ENCODE results near the gene IL17RB.

The IL17RB gene

DNA sequence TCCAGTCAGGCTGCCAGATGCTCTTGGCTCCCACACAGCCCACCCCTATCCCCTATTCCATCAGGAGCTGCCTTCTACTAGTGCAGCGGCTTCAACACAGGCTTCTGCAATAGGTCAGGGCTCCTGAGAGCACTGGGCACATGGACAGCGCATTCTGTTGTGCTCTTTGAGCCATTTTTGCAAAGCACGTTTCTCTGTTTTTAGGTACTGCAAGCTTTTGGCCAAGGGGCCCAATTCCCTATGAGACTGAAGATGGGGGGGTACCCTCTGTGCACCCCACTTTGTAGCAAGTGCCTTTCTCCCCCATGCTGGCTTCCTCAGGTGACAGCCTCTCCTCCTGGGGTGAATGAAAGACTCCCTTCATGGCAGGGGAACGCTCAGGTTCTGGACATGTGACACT lies 31.3 kb upstream of the IL17RB start:
- Histone ChIP-seq H3K27ac (ENCODE audit: low read length) (no peak overlapping the region), H3K9me3 (ENCODE audit: control insufficient read depth in 1 of 2, low read length in 2 of 2) (no peaks in the 10 kb centered on the region), H3K27me3 (ENCODE audit: low read depth, low read length) (no peaks in the 10 kb centered on the region), H3K4me3 (ENCODE audit: low read depth in 1 of 2, low read length in 2 of 2) (no peak overlapping the region), H3K4me1 (ENCODE audit: control insufficient read depth in 1 of 2, insufficient read depth in 2 of 2, low read length in 2 of 2) (no peaks in the 10 kb centered on the region), H3K36me3 (ENCODE audit: control insufficient read depth in 1 of 2, insufficient read depth in 2 of 2, low read length in 2 of 2) (no peaks in the 10 kb centered on the region)

GRCh38 chr3:53815651-53816050 lies 30.7 kb upstream of the IL17RB start:
- Histone ChIP-seq H3K36me3 (ENCODE audit: control insufficient read depth in 1 of 2, insufficient read depth in 2 of 2, low read length in 2 of 2) (no peaks in the 10 kb centered on the region), H3K27ac (ENCODE audit: low read length) (no peak overlapping the region), H3K27me3 (ENCODE audit: low read depth, low read length) (no peaks in the 10 kb centered on the region), H3K4me3 (ENCODE audit: low read depth in 1 of 2, low read length in 2 of 2) (no peak overlapping the region), H3K4me1 (ENCODE audit: control insufficient read depth in 1 of 2, insufficient read depth in 2 of 2, low read length in 2 of 2) (no peaks in the 10 kb centered on the region), H3K9me3 (ENCODE audit: control insufficient read depth in 1 of 2, low read length in 2 of 2) (no peaks in the 10 kb centered on the region)

DNA sequence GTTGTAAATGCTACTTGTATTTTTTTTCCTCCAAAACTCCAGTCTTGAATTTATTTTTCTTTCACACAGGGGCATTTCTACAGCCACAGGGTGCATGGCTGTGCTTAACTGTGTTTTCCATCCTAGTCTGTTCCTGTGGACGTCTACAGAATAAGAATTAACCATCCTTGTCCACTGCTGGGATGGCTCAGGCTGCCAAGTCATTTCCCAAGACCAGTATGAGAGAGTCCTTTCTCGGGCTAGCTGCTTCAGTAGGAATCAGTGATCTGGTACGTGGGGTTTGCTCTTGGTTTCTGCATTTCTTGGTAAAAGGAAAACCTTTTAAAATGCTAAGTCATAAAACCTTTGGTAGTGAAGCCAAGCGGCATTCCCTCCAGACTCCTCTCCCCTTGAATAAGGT lies 29.9 kb upstream of the IL17RB start:
- H3K27ac ChIP-seq (ENCODE audit: low read length): no peak overlapping the region
- H3K4me1 ChIP-seq (ENCODE audit: control insufficient read depth in 1 of 2, insufficient read depth in 2 of 2, low read length in 2 of 2): no peaks in the 10 kb centered on the region
- H3K27me3 ChIP-seq (ENCODE audit: low read depth, low read length): no peaks in the 10 kb centered on the region
- H3K4me3 ChIP-seq (ENCODE audit: low read depth in 1 of 2, low read length in 2 of 2): no peak overlapping the region
- no peaks in the 10 kb centered on the region for H3K36me3 ChIP-seq (ENCODE audit: control insufficient read depth in 1 of 2, insufficient read depth in 2 of 2, low read length in 2 of 2)
- H3K9me3 ChIP-seq (ENCODE audit: control insufficient read depth in 1 of 2, low read length in 2 of 2): no peaks in the 10 kb centered on the region

DNA sequence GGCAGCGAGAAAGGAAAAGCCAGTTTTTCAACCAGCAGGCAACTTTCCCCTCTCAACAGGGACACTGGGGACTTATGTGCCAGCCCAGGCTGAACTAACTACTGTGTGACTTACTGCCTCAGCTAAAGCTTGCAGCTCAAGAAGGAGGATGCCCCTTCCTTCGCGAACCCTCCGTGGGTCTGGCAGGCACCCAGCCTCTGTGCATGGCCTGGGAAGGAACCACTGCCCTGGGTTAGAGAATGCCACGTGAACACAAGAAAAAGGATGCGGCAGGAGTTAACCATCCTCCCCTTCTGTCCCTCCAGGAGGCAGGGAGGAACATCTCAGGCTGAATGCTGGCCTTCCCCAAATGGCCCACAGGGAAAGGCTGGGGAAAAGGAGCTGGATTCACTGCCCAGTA lies 29.2 kb upstream of the IL17RB start:
- Histone ChIP-seq H3K27me3 (ENCODE audit: low read depth, low read length) (no peaks in the 10 kb centered on the region), H3K4me3 (ENCODE audit: low read depth in 1 of 2, low read length in 2 of 2) (no peak overlapping the region), H3K4me1 (ENCODE audit: control insufficient read depth in 1 of 2, insufficient read depth in 2 of 2, low read length in 2 of 2) (no peaks in the 10 kb centered on the region), H3K27ac (ENCODE audit: low read length) (no peak overlapping the region), H3K36me3 (ENCODE audit: control insufficient read depth in 1 of 2, insufficient read depth in 2 of 2, low read length in 2 of 2) (no peaks in the 10 kb centered on the region), H3K9me3 (ENCODE audit: control insufficient read depth in 1 of 2, low read length in 2 of 2) (no peaks in the 10 kb centered on the region)

- H3K4me1 ChIP-seq (ENCODE audit: control insufficient read depth in 1 of 2, insufficient read depth in 2 of 2, low read length in 2 of 2): no peaks in the 10 kb centered on the region
- H3K9me3 ChIP-seq (ENCODE audit: control insufficient read depth in 1 of 2, low read length in 2 of 2): no peaks in the 10 kb centered on the region
- H3K27ac ChIP-seq (ENCODE audit: low read length): no peak overlapping the region
- H3K27me3 ChIP-seq (ENCODE audit: low read depth, low read length): no peaks in the 10 kb centered on the region
- H3K4me3 ChIP-seq (ENCODE audit: low read depth in 1 of 2, low read length in 2 of 2): no peak overlapping the region
- H3K36me3 ChIP-seq (ENCODE audit: control insufficient read depth in 1 of 2, insufficient read depth in 2 of 2, low read length in 2 of 2): no peaks in the 10 kb centered on the region
Observed at GRCh38 chr3:53817809-53818208, 28.6 kb upstream of the IL17RB start.

DNA sequence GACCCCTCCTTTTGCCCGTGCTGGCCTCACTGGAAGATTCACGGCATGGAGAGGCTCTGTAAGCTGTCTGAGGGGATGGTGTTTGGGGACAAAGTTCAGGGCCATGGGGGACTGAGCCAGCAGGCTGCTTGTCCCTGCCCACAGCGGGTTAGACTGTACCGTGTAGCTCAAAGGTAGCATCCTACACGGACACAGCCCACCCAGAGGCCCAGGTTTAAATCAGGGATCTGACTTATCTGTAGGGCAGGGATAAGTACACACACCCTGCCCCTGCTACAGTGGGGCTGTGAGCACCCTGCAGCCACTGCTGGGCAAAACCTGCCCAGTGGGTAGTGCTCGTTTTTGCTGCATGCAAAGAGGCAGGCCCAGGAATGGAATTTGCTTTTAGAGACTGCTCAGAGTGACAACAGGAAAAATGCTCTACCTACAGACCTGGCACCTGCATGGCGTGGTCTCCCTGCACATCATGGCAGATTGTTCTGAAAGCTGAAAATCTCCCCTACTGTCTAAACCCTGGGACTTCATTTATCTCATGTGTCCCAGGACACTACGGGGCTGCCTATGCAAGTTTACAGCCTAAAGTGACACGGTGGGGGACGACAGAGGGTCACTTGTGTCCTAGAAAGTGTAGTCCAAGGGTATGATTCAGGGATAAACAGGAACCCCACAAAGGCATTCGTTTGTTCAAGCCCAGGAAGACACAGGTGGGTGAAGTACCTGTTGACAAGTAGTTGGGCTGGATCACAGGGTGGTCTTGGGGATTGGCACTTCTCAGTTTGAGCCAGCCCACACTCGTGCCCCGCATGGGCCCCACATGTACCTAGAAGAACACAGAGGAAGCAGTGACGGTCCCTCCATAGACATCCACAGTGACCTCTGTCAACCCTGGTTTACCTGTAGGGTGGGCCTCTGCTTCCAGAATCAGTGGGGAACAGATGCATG lies 27.9 kb upstream of the IL17RB start:
- Histone ChIP-seq H3K9me3 (ENCODE audit: control insufficient read depth in 1 of 2, low read length in 2 of 2) (no peaks in the 10 kb centered on the region), H3K4me1 (ENCODE audit: control insufficient read depth in 1 of 2, insufficient read depth in 2 of 2, low read length in 2 of 2) (no peaks in the 10 kb centered on the region), H3K27ac (ENCODE audit: low read length) (no peak overlapping the region), H3K27me3 (ENCODE audit: low read depth, low read length) (no peaks in the 10 kb centered on the region), H3K4me3 (ENCODE audit: low read depth in 1 of 2, low read length in 2 of 2) (no peak overlapping the region), H3K36me3 (ENCODE audit: control insufficient read depth in 1 of 2, insufficient read depth in 2 of 2, low read length in 2 of 2) (no peaks in the 10 kb centered on the region)

DNA sequence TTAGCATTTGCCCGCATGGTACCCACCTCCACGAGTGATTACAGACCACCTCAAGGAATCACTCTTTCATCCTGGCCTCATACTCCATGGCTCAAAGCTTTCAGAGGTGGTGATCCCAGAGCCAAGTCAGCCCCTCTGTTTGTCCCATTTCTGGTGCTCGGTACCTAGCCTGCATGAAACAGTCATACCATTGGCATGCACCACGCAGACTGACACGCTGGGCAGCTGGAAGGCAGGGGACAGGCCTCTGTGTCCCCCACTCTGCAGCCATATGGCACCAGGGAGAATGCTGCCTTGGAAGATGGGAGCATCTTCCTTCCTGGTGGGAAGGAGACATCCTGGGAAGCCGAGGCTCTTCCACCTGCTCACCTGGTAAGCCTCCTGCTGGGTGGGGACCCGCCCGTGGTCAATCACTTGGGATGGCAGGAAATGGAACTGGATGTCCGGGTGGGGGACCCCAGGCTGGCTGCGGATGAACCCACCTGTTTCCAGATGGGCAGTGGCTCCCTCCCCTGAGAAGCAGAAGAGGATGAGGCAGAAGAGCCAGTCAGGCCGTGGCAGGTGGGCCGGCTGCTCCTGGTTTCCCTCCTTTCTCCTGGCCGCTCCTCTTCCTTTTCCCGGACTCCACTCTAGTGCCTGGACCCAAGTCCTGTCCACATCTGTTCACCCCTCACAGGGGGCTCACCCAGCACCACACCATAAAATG lies 27.1 kb upstream of the IL17RB start:
- no peak overlapping the region for H3K27ac ChIP-seq (ENCODE audit: low read length)
- no peaks in the 10 kb centered on the region for H3K9me3 ChIP-seq (ENCODE audit: control insufficient read depth in 1 of 2, low read length in 2 of 2)
- H3K4me3 ChIP-seq (ENCODE audit: low read depth in 1 of 2, low read length in 2 of 2): no peak overlapping the region
- H3K27me3 ChIP-seq (ENCODE audit: low read depth, low read length): no peaks in the 10 kb centered on the region
- no peaks in the 10 kb centered on the region for H3K36me3 ChIP-seq (ENCODE audit: control insufficient read depth in 1 of 2, insufficient read depth in 2 of 2, low read length in 2 of 2)
- no peaks in the 10 kb centered on the region for H3K4me1 ChIP-seq (ENCODE audit: control insufficient read depth in 1 of 2, insufficient read depth in 2 of 2, low read length in 2 of 2)

GRCh38 chr3:53820084-53820483 lies 26.3 kb upstream of the IL17RB start:
- Histone ChIP-seq H3K27me3 (ENCODE audit: low read depth, low read length) (no peaks in the 10 kb centered on the region), H3K9me3 (ENCODE audit: control insufficient read depth in 1 of 2, low read length in 2 of 2) (no peaks in the 10 kb centered on the region), H3K4me1 (ENCODE audit: control insufficient read depth in 1 of 2, insufficient read depth in 2 of 2, low read length in 2 of 2) (no peaks in the 10 kb centered on the region), H3K36me3 (ENCODE audit: control insufficient read depth in 1 of 2, insufficient read depth in 2 of 2, low read length in 2 of 2) (no peaks in the 10 kb centered on the region), H3K4me3 (ENCODE audit: low read depth in 1 of 2, low read length in 2 of 2) (no peak overlapping the region), H3K27ac (ENCODE audit: low read length) (no peak overlapping the region)

- H3K4me3 ChIP-seq (ENCODE audit: low read depth in 1 of 2, low read length in 2 of 2): no peak overlapping the region
- no peaks in the 10 kb centered on the region for H3K27me3 ChIP-seq (ENCODE audit: low read depth, low read length)
- H3K27ac ChIP-seq (ENCODE audit: low read length): no peak overlapping the region
- H3K4me1 ChIP-seq (ENCODE audit: control insufficient read depth in 1 of 2, insufficient read depth in 2 of 2, low read length in 2 of 2): no peaks in the 10 kb centered on the region
- no peaks in the 10 kb centered on the region for H3K9me3 ChIP-seq (ENCODE audit: control insufficient read depth in 1 of 2, low read length in 2 of 2)
- no peaks in the 10 kb centered on the region for H3K36me3 ChIP-seq (ENCODE audit: control insufficient read depth in 1 of 2, insufficient read depth in 2 of 2, low read length in 2 of 2)
Observed at GRCh38 chr3:53820756-53821580, 25.4 kb upstream of the IL17RB start.

GRCh38 chr3:53821631-53822121 lies 24.7 kb upstream of the IL17RB start:
- Histone ChIP-seq H3K27ac (ENCODE audit: low read length) (no peak overlapping the region), H3K4me1 (ENCODE audit: control insufficient read depth in 1 of 2, insufficient read depth in 2 of 2, low read length in 2 of 2) (no peaks in the 10 kb centered on the region), H3K9me3 (ENCODE audit: control insufficient read depth in 1 of 2, low read length in 2 of 2) (no peaks in the 10 kb centered on the region), H3K27me3 (ENCODE audit: low read depth, low read length) (no peaks in the 10 kb centered on the region), H3K36me3 (ENCODE audit: control insufficient read depth in 1 of 2, insufficient read depth in 2 of 2, low read length in 2 of 2) (no peaks in the 10 kb centered on the region), H3K4me3 (ENCODE audit: low read depth in 1 of 2, low read length in 2 of 2) (no peak overlapping the region)

GRCh38 chr3:53822331-53822741 lies 24.0 kb upstream of the IL17RB start:
- Histone ChIP-seq H3K4me1 (ENCODE audit: control insufficient read depth in 1 of 2, insufficient read depth in 2 of 2, low read length in 2 of 2) (no peaks in the 10 kb centered on the region), H3K9me3 (ENCODE audit: control insufficient read depth in 1 of 2, low read length in 2 of 2) (no peaks in the 10 kb centered on the region), H3K27ac (ENCODE audit: low read length) (no peak overlapping the region), H3K36me3 (ENCODE audit: control insufficient read depth in 1 of 2, insufficient read depth in 2 of 2, low read length in 2 of 2) (no peaks in the 10 kb centered on the region), H3K27me3 (ENCODE audit: low read depth, low read length) (no peaks in the 10 kb centered on the region), H3K4me3 (ENCODE audit: low read depth in 1 of 2, low read length in 2 of 2) (no peak overlapping the region)

Measured in muscle layer of duodenum (tissue), 2 donors.